ENCODE measurements around the gene OR52N1. TPM values are rescaled to one million over a fixed set of nuclear protein-coding genes. Genes with fewer than 3 reads are reported as not detected.

The OR52N1 gene
- total RNA-seq, 2 donors from 2014 or later: 0.09 TPM; not detected in 1

DNA sequence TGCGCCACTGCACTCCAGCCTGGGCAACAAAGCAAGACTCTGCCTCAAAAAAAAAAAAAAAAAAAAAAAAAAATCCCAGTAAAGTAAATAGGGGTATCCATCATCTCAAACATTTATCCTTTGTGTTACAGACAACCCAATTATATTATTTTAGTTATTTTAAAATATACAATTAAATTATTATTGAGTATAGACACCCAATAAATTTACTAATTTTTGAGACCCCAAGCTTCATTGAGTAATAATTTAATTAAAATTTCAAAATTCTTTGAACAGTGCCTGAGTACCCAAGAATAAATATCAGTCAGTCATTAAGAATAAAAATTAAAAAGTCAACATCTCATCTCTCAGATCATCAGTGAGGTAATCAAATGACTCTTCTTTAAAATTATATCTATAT lies 37.1 kb downstream of the OR52N1 start, which contains the start of gene OR52N4:
TSS of gene OR52N4 (plus strand) at position 301 of the 400 bp plus-strand sequence. CDS start 498 bp downstream, outside the sequence.
- ATAC-seq (replicated peaks): no peak
- Mint-ChIP-seq H3K27ac (no peak within 1 kb of the TSS), H3K4me1 (no peaks in the 10 kb centered on the region), H3K4me3 (no peak within 1 kb of the TSS), H3K27me3 (no peaks in the 10 kb centered on the region), H3K36me3 (ENCODE audit: low read depth) (no peaks in the 10 kb centered on the region), H3K9me3 (no peaks in the 10 kb centered on the region)

DNA sequence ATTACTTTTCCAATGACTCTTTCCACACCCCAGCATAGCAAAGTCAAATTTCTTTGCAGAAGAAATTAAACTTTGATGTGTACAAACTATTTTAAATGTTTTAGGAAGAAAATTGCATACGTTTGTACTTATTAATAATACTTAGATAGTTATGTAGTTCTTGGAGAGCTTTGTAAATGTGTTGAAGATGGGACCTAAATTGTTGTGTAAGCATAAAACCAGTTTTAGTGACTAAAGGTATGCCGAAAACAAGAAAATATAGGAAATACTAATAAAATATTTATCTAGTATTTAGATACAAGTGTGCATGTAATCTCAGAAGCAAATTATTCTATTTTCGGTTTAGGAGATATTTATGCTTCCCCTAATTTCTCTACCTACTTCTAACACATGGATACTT lies 41.2 kb downstream of the OR52N1 start:
- no peak for ATAC-seq (replicated peaks)
- Mint-ChIP-seq H3K36me3 (ENCODE audit: low read depth) (no peaks in the 10 kb centered on the region), H3K27me3 (no peaks in the 10 kb centered on the region), H3K4me1 (no peaks in the 10 kb centered on the region), H3K27ac (no peak overlapping the region), H3K9me3 (no peaks in the 10 kb centered on the region), H3K4me3 (no peak overlapping the region)

GRCh38 chr11:5746614-5747013 lies 44.5 kb downstream of the OR52N1 start:
- Mint-ChIP-seq H3K4me1 (no peaks in the 10 kb centered on the region), H3K27me3 (no peaks in the 10 kb centered on the region), H3K36me3 (ENCODE audit: low read depth) (no peaks in the 10 kb centered on the region), H3K4me3 (no peak overlapping the region), H3K27ac (no peak overlapping the region), H3K9me3 (no peaks in the 10 kb centered on the region)
- no peak for ATAC-seq (replicated peaks)

GRCh38 chr11:5738431-5738830 lies 52.6 kb downstream of the OR52N1 start:
- Mint-ChIP-seq H3K27me3 (no peaks in the 10 kb centered on the region), H3K36me3 (ENCODE audit: low read depth) (peaks cover 6% of the 10 kb centered on the region), H3K4me3 (no peak overlapping the region), H3K9me3 (peaks cover 9% of the 10 kb centered on the region), H3K27ac (no peak overlapping the region), H3K4me1 (no peaks in the 10 kb centered on the region)
- ATAC-seq (replicated peaks): no peak

DNA sequence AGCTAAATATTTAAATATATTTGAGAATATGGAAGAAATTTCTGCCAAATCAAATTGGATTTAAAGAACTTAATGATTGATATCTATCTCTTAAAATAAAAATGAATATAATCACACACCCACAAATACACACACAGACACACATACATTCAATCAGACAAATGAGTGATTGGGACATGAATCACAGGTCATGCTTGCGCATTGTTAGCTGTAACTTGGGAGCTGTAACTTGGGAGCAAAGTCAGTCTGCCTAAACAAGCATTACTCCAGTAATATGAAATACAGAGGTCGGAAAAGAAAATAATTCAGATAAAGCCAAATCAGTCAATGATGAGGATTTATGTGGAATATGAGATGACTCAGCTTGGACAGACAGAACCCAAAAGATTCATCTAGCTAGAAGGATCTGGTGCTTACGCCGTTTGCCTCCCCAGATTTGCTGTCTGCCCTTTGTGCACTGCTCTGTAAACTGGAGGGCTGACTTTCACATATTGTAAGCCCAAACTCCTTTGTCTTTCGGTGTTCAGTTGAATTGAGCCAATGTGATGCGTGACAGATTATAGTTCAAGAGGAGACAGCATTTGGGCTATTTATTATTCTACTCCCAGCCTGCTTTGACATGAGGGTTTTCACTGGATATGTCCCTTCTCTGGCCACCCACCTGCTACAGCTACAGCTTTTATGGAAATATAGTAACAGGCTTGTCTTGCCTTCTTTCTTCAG lies 53.2 kb downstream of the OR52N1 start:
- Mint-ChIP-seq H3K27me3 (no peaks in the 10 kb centered on the region), H3K4me3 (no peak overlapping the region), H3K9me3 (peaks cover 9% of the 10 kb centered on the region), H3K27ac (no peak overlapping the region), H3K4me1 (no peaks in the 10 kb centered on the region), H3K36me3 (ENCODE audit: low read depth) (peaks cover 6% of the 10 kb centered on the region)
- no peak for ATAC-seq (replicated peaks)

DNA sequence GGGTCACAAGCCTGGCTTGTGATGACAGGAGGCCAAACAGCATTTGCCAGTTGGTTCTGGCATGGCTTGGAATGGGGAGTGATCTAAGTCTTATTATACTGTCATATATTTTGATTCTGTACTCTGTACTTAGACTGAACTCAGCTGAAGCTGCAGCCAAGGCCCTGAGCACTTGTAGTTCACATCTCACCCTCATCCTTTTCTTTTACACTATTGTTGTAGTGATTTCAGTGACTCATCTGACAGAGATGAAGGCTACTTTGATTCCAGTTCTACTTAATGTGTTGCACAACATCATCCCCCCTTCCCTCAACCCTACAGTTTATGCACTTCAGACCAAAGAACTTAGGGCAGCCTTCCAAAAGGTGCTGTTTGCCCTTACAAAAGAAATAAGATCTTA lies 54.0 kb downstream of the OR52N1 start:
- peaks cover 9% of the 10 kb centered on the region for H3K9me3 Mint-ChIP-seq
- no peak for ATAC-seq (replicated peaks)
- no peak overlapping the region for H3K4me3 Mint-ChIP-seq
- H3K27me3 Mint-ChIP-seq: no peaks in the 10 kb centered on the region
- no peaks in the 10 kb centered on the region for H3K4me1 Mint-ChIP-seq
- no peak overlapping the region for H3K27ac Mint-ChIP-seq
- peaks cover 6% of the 10 kb centered on the region for H3K36me3 Mint-ChIP-seq (ENCODE audit: low read depth)

Other genes starting within 250 kb of the OR52N1 start
- gene OR52H1, start 242.7 kb downstream of the OR52N1 start, total RNA-seq: under 1 TPM in 1 of 2 donors, not detected in 1; 0.34 TPM
- gene OR52B6, start 210.4 kb downstream of the OR52N1 start, total RNA-seq: not detected
- gene TRIM6, start 194.6 kb downstream of the OR52N1 start, total RNA-seq: under 1 TPM; 0.19 TPM
- gene TRIM34, start 166.3 kb downstream of the OR52N1 start, total RNA-seq: 1 to 10 TPM; 6.7 to 7.1 TPM
- gene TRIM5, start 106.2 kb downstream of the OR52N1 start, total RNA-seq: 10 to 100 TPM; 11.4 to 18.8 TPM
- gene TRIM22, start 101.5 kb downstream of the OR52N1 start, total RNA-seq: 100 to 1,000 TPM in 1 of 2 donors, 10 to 100 TPM in 1; 91.0 to 159 TPM
- gene OR56B1, start 54.8 kb downstream of the OR52N1 start, total RNA-seq: under 1 TPM in 1 of 2 donors, not detected in 1; 0.29 TPM
- 1 to 10 TPM in 1 of 2 donors, under 1 TPM in 1; 0.26 to 1.8 TPM for gene OR52N4, start 37.0 kb downstream of the OR52N1 start, total RNA-seq
- not detected for gene OR52N5, start 7.9 kb downstream of the OR52N1 start, total RNA-seq
- not detected for gene OR52N2, start 17.7 kb upstream of the OR52N1 start, total RNA-seq
- gene OR52E6, start 50.6 kb upstream of the OR52N1 start, total RNA-seq: not detected
- not detected for gene OR52E8, start 66.4 kb upstream of the OR52N1 start, total RNA-seq
- not detected for gene OR52E4, start 89.4 kb upstream of the OR52N1 start, total RNA-seq
- not detected for gene OR52E5, start 101.9 kb upstream of the OR52N1 start, total RNA-seq
- gene OR56A3, start 151.0 kb upstream of the OR52N1 start, total RNA-seq: not detected
- not detected for gene OR56A5, start 177.2 kb upstream of the OR52N1 start, total RNA-seq
- not detected for gene OR52L1, start 195.7 kb upstream of the OR52N1 start, total RNA-seq
- gene OR56A4, start 215.7 kb upstream of the OR52N1 start, total RNA-seq: not detected
- not detected for gene OR56A1, start 239.5 kb upstream of the OR52N1 start, total RNA-seq

Measured in activated T-helper 17 cell treated with anti-CD3 and anti-CD28 coated beads, Interleukin-2, amount 50 U/mL, for 72 hours (primary cell).